Naive thymus-derived CD4-positive, alpha-beta T cell (primary cell): ENCODE data around the gene GSC. TPM values are rescaled to one million over a fixed set of nuclear protein-coding genes. Genes with fewer than 3 reads are reported as not detected.
A peak's percentile ranks its signal among the peaks of the same experiment; 100 is the strongest.

Experiments used
- ATAC-seq: fragments of 150-1000 bp; cut with Tn5 transposase; 2 replicates; pipeline ENCODE4 v1.10.0; 2021; ENCODE audit warnings: mild to moderate bottlenecking, moderate library complexity
- CTCF ChIA-PET: fragments of 350-600 bp; sonication (Branson Sonifier 250); formaldehyde crosslinking; loops from one replicate; lab custom pipeline; 2021; ENCODE audit warnings: antibody characterized with exemption; lab: Charles Lee
- POLR2A ChIA-PET: fragments of 350-600 bp; sonication (Branson Sonifier 250); formaldehyde crosslinking; loops from one replicate; lab custom pipeline; 2021; ENCODE audit warnings: antibody characterized with exemption, inconsistent platforms; lab: Charles Lee
- DNase-seq, 9 donors: peaks; one replicate each; pipeline versions ENCODE4 v3.0.0 to v3.0.0-alpha.2; 2020 to 2022; ENCODE audit warnings: mixed read lengths in 1 of 9
- H3K27ac ChIP-seq: one replicate; pipeline ENCODE4 v1.7.0; 2013; ENCODE audit warnings: mild to moderate bottlenecking, low read depth, low read length, moderate library complexity
- H3K27me3 ChIP-seq, 2 donors: one replicate each; pipeline ENCODE4 v1.7.0; 2013; ENCODE audit warnings: low read length in 2 of 2, mild to moderate bottlenecking in 2 of 2, moderate library complexity in 2 of 2; ENCODE audit not compliant: control insufficient read depth in 2 of 2, insufficient read depth in 2 of 2
- H3K36me3 ChIP-seq, 3 experiments: 1 replicate in 2 of 3; 2 replicates in 1 of 3; pipeline ENCODE4 v1.7.0; 2013; ENCODE audit warnings: low read length in 3 of 3, mild to moderate bottlenecking in 3 of 3, moderate library complexity in 1 of 3; ENCODE audit not compliant: insufficient read depth in 3 of 3, control insufficient read depth in 2 of 3
- H3K4me1 ChIP-seq, 2 donors: one replicate each; pipeline ENCODE4 v1.7.0; 2013; ENCODE audit warnings: low read length in 2 of 2, mild to moderate bottlenecking in 2 of 2, moderate library complexity in 1 of 2; ENCODE audit not compliant: control insufficient read depth in 2 of 2, insufficient read depth in 2 of 2
- H3K4me3 ChIP-seq: 2 replicates; pipeline ENCODE4 v1.7.0; 2013; ENCODE audit warnings: mild to moderate bottlenecking, low read length
- H3K9me3 ChIP-seq, 3 experiments: 1 replicate in 2 of 3; 2 replicates in 1 of 3; pipeline ENCODE4 v1.7.0; 2013; ENCODE audit warnings: low read length in 3 of 3; ENCODE audit not compliant: control insufficient read depth in 2 of 3
- H3K27ac Mint-ChIP-seq, 9 donors: one replicate each; pipeline ENCODE4 v1.8.0; 2020 to 2022; ENCODE audit warnings: mixed read lengths in 9 of 9, mild to moderate bottlenecking in 8 of 9, moderate library complexity in 5 of 9, inconsistent platforms in 2 of 9
- H3K27me3 Mint-ChIP-seq, 5 donors: one replicate each; pipeline ENCODE4 v1.8.0; 2021 to 2022; ENCODE audit warnings: mixed read lengths in 5 of 5, mild to moderate bottlenecking in 1 of 5
- H3K36me3 Mint-ChIP-seq, 5 donors: one replicate each; pipeline ENCODE4 v1.8.0; 2020 to 2022; ENCODE audit warnings: mixed read lengths in 5 of 5, mild to moderate bottlenecking in 3 of 5, inconsistent platforms in 1 of 5
- H3K4me1 Mint-ChIP-seq, 7 donors: one replicate each; pipeline ENCODE4 v1.8.0; 2020 to 2022; ENCODE audit warnings: mixed read lengths in 7 of 7, mild to moderate bottlenecking in 3 of 7, inconsistent platforms in 1 of 7
- H3K4me3 Mint-ChIP-seq, 10 donors: one replicate each; pipeline ENCODE4 v1.8.0; 2020 to 2022; ENCODE audit warnings: mild to moderate bottlenecking in 10 of 10, mixed read lengths in 10 of 10, moderate library complexity in 6 of 10, inconsistent platforms in 2 of 10
- H3K9me3 Mint-ChIP-seq, 11 donors: one replicate each; pipeline ENCODE4 v1.8.0; 2020 to 2022; ENCODE audit warnings: mixed read lengths in 11 of 11, mild to moderate bottlenecking in 4 of 11, inconsistent platforms in 1 of 11, moderate library complexity in 1 of 11
- intact Hi-C, 2 donors: fragments of 100-400 bp; cut with micrococcal nuclease; formaldehyde crosslinking; loops; one replicate each; pipeline ENCODE4 v1.15.1; 2023
- polyA plus RNA-seq, 2 donors: library from polyadenylated mRNA; unstranded; fragments of 300-500 nt; fragmentation: Illumina TruSeq; gene quantifications; one replicate each; pipeline ENCODE4 v1.2.3, GENCODE V29; 2021
- total RNA-seq, 6 experiments: library from RNA in 5 of 6; stranded (reverse) in 5 of 6; gene quantifications; 1 replicate in 5 of 6; 2 replicates in 1 of 6; pipeline ENCODE4 v1.2.3 and lab custom pipeline; 2021 to 2026

The GSC gene
- total and polyA plus RNA-seq, 7 experiments from 2014 or later: not detected

- intact Hi-C loops: loop anchor here in 1 of 2 donors (10.0 kb wide), 1 partner anchor 978 kb away; no protein-coding TSS in a partner anchor
- Mint-ChIP-seq H3K27me3 (peaks cover 77 to 91% (median 86%) of the 10 kb centered on the region in 5 donors), H3K27ac (no peak overlapping the region), H3K9me3 (peaks cover 0 to 8% (median 0%) of the 10 kb centered on the region in 11 donors), H3K36me3 (peaks cover 0 to 4% (median 0%) of the 10 kb centered on the region in 5 donors), H3K4me1 (peaks cover 6 to 31% (median 23%) of the 10 kb centered on the region in 7 donors), H3K4me3 (peak overlapping the region in 3 of 10 donors; percentile 5 to 60 (median 7))
- H3K36me3 ChIP-seq: no peaks in the 10 kb centered on the region
- DNase-seq (no peak), ATAC-seq (no peak)
- CTCF ChIA-PET: no interaction called here
- H3K27ac ChIP-seq: no peak overlapping the region
- no peak overlapping the region for H3K4me3 ChIP-seq
- H3K4me1 ChIP-seq: no peaks in the 10 kb centered on the region
- H3K9me3 ChIP-seq: no peaks in the 10 kb centered on the region
- POLR2A ChIA-PET: no interaction called here
- H3K27me3 ChIP-seq: peaks cover 7 to 28% of the 10 kb centered on the region in 2 donors
These were observed 2.6 kb upstream of the GSC start for GRCh38 chr14:94772548-94772947.

DNA sequence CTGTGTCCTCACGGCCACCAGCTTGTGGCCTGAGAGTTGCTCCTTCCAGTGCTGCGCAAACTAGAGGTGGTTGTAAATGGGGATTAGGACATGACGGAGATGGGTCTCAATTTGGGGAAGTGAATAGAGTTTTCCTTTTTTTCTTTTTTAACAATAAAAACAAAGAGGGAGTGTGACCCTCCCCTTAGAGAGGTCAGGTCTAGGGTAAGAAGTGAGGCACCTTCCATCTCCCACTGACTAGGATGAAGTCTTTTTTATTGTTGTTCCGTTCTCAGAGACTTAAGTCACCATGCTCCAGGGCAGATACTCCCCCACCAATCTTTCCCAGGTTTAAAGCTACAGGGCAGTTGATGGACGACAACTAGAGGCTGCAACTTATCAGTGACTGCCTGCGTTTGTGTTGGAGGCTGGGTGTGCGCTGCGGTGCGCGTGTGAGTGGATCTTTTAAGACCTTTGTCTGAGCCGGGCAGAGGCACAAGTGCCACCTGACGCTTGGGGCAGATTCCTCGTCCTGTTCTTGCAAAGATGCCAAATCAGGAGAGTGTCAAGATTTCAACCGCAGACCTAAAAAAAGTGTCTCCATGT, 2.1 kb upstream of the GSC start:
- H3K27ac ChIP-seq: no peak overlapping the region
- POLR2A ChIA-PET: no interaction called here
- peaks cover 76 to 91% (median 86%) of the 10 kb centered on the region in 5 donors for H3K27me3 Mint-ChIP-seq
- H3K36me3 Mint-ChIP-seq: peaks cover 0 to 4% (median 0%) of the 10 kb centered on the region in 5 donors
- H3K4me1 Mint-ChIP-seq: peaks cover 11 to 31% (median 23%) of the 10 kb centered on the region in 7 donors
- peak overlapping the region in 5 of 10 donors; percentile 5 to 60 (median 29) for H3K4me3 Mint-ChIP-seq
- no peaks in the 10 kb centered on the region for H3K4me1 ChIP-seq
- peak overlapping the region in 1 of 9 donors; percentile 80 for H3K27ac Mint-ChIP-seq
- intact Hi-C loops: loop anchor here in 1 of 2 donors (10.0 kb wide), 1 partner anchor 977 kb away; no protein-coding TSS in a partner anchor
- peaks cover 0 to 8% (median 0%) of the 10 kb centered on the region in 11 donors for H3K9me3 Mint-ChIP-seq
- CTCF ChIA-PET: no interaction called here
- no peak for ATAC-seq
- H3K27me3 ChIP-seq: peaks cover 7 to 24% of the 10 kb centered on the region in 2 donors
- DNase-seq: no peak
- no peak overlapping the region for H3K4me3 ChIP-seq
- no peaks in the 10 kb centered on the region for H3K36me3 ChIP-seq
- H3K9me3 ChIP-seq: no peaks in the 10 kb centered on the region

DNA sequence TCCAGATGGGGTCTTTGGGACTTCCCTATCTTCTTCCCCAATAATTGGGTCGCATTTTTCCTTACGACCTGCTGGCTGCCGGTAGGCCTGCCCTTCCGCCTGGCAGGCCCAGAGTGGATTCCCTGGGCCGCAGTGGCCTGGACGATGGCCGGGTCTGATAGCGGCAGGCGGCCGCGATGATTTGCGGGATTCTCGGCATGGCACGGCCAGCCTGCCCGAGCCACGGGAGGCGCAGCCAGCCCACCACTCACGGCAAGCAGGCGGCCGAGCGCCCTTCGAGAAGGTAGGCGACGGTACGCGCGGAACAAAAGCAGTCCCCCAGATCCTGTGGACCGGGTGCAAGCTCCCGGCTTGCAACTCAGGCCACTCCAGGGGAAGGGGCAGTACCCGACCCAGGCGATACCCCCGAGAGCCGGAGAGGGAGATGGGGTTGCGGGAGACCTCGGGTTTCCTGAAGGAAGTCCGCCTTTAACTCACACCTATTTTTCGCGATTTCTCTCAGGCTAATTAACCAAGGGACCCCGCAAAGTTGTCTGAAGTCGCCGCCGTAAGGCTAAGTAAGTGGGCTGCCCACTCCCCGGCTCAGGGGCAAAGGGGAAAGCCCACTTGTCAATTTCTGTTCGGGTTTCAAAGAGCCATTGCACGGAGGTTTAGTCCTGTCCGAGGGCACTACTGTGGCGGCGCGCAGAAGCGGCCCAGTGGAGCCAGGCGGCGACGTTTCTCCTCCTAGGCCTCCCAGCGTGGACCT, 1.4 kb upstream of the GSC start:
- peaks cover 12 to 31% (median 23%) of the 10 kb centered on the region in 7 donors for H3K4me1 Mint-ChIP-seq
- CTCF ChIA-PET: no interaction called here
- peaks cover 7 to 27% of the 10 kb centered on the region in 2 donors for H3K27me3 ChIP-seq
- H3K9me3 Mint-ChIP-seq: peaks cover 0 to 8% (median 0%) of the 10 kb centered on the region in 11 donors
- H3K4me3 ChIP-seq: no peak overlapping the region
- ATAC-seq (no peak), DNase-seq (no peak)
- peaks cover 76 to 89% (median 84%) of the 10 kb centered on the region in 5 donors for H3K27me3 Mint-ChIP-seq
- no peaks in the 10 kb centered on the region for H3K36me3 ChIP-seq
- POLR2A ChIA-PET: no interaction called here
- H3K27ac Mint-ChIP-seq: peak overlapping the region in 1 of 9 donors; percentile 80
- H3K27ac ChIP-seq: no peak overlapping the region
- H3K36me3 Mint-ChIP-seq: peaks cover 0 to 4% (median 0%) of the 10 kb centered on the region in 5 donors
- intact Hi-C loops: loop anchor here in 1 of 2 donors (10.0 kb wide), 1 partner anchor 977 kb away; no protein-coding TSS in a partner anchor
- no peaks in the 10 kb centered on the region for H3K4me1 ChIP-seq
- H3K9me3 ChIP-seq: no peaks in the 10 kb centered on the region
- H3K4me3 Mint-ChIP-seq: peak overlapping the region in 4 of 10 donors; percentile 9 to 86 (median 45)

DNA sequence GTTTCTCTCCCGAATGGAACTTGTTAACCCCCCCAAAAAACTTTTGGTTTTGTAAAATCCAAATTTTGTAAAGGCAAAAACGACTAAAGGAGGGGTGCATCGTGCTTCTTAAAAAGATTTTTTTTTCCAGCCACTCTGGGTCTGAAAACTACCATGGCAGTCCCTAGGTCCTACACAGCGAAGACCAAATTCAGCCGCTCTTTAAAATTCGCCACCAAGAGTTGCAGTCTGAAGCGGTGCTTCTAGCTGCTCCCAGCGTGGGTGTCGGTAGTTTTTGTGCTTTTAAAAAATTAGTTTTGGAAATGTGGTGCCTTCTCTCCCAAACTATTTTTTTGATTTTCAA, 873 bp upstream of the GSC start:
- ATAC-seq (no peak), DNase-seq (no peak)
- H3K4me1 ChIP-seq: no peaks in the 10 kb centered on the region
- ChIA-PET CTCF (no interaction called here), POLR2A (no interaction called here)
- intact Hi-C loops: loop anchor here in 1 of 2 donors (10.0 kb wide), 1 partner anchor 976 kb away; no protein-coding TSS in a partner anchor
- H3K27ac ChIP-seq: no peak overlapping the region
- Mint-ChIP-seq H3K27ac (peak overlapping the region in 1 of 9 donors; percentile 46), H3K36me3 (peaks cover 0 to 4% (median 0%) of the 10 kb centered on the region in 5 donors), H3K27me3 (peaks cover 72 to 90% (median 81%) of the 10 kb centered on the region in 5 donors), H3K4me1 (peaks cover 12 to 31% (median 23%) of the 10 kb centered on the region in 7 donors), H3K4me3 (peak overlapping the region in 7 of 10 donors; percentile 46 to 86 (median 69)), H3K9me3 (peaks cover 0 to 8% (median 0%) of the 10 kb centered on the region in 11 donors)
- peaks cover 7 to 27% of the 10 kb centered on the region in 2 donors for H3K27me3 ChIP-seq
- H3K36me3 ChIP-seq: no peaks in the 10 kb centered on the region
- no peak overlapping the region for H3K4me3 ChIP-seq
- H3K9me3 ChIP-seq: no peaks in the 10 kb centered on the region

- DNase-seq: no peak
- intact Hi-C loops: loop anchor here in 1 of 2 donors (10.0 kb wide), 1 partner anchor 975 kb away; no protein-coding TSS in a partner anchor
- H3K9me3 ChIP-seq: no peaks in the 10 kb centered on the region
- no peak for ATAC-seq
- H3K27ac ChIP-seq: no peak overlapping the region
- peaks cover 7 to 24% of the 10 kb centered on the region in 2 donors for H3K27me3 ChIP-seq
- peaks cover 12 to 27% (median 23%) of the 10 kb centered on the region in 7 donors for H3K4me1 Mint-ChIP-seq
- H3K4me3 ChIP-seq: no peak overlapping the region
- peaks cover 0 to 8% (median 0%) of the 10 kb centered on the region in 11 donors for H3K9me3 Mint-ChIP-seq
- peak overlapping the region in 8 of 10 donors; percentile 28 to 86 (median 64) for H3K4me3 Mint-ChIP-seq
- no peaks in the 10 kb centered on the region for H3K4me1 ChIP-seq
- ChIA-PET CTCF (no interaction called here), POLR2A (no interaction called here)
- H3K36me3 ChIP-seq: no peaks in the 10 kb centered on the region
- H3K27me3 Mint-ChIP-seq: peaks cover 72 to 90% (median 81%) of the 10 kb centered on the region in 5 donors
- H3K36me3 Mint-ChIP-seq: peaks cover 0 to 4% (median 0%) of the 10 kb centered on the region in 5 donors
- no peak overlapping the region for H3K27ac Mint-ChIP-seq
These were observed 387 bp upstream of the GSC start for GRCh38 chr14:94770251-94770749.

DNA sequence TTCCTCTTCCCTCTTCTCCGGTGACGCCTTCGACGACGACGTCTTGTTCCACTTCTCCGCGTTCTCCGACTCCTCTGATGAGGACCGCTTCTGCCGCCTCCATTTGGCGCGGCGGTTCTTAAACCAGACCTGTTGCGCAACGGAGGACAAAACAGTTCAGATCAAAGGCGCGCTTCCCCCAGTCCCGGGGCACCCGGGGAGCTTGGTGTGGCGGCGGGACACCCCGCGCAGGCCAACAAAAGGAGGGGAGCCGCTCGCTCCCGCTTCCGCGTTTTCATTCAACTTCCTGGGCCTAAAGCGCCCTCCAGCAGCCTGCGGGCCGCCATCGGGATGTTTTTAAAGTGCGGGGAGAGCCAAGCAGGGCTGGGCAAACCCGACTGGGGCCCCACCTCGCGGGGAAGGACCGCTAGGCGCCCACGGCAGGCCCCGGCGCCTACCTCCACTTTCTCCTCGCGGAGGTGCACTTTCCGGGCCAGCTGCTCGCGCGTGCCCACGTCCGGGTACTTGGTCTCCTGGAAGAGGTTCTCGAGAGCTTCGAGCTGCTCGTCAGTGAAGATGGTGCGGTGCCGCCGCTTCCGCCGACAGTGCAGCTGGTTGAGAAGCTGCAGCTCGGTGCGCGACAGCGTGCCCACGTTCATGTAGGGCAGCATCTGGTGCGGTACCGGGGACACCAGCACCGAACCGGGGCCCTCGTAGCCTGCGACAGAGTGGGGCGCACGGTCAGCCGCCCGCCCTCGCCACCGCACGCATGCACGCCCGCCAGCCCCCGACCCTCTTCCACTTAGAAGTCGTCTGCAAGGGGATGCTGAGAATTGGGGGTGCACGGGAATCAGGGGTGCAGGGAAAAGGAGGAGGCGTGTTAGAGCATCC, 1.2 kb downstream of the GSC start:
- Histone ChIP-seq H3K9me3 (no peaks in the 10 kb centered on the region), H3K4me3 (no peak overlapping the region), H3K4me1 (no peaks in the 10 kb centered on the region), H3K27me3 (peaks cover 3 to 19% of the 10 kb centered on the region in 2 donors), H3K27ac (no peak overlapping the region), H3K36me3 (no peaks in the 10 kb centered on the region)
- intact Hi-C loops: no loop called here
- Mint-ChIP-seq H3K9me3 (peaks cover 0 to 2% (median 0%) of the 10 kb centered on the region in 11 donors), H3K27ac (peak overlapping the region in 1 of 9 donors; percentile 76), H3K4me1 (peaks cover 12 to 27% (median 23%) of the 10 kb centered on the region in 7 donors), H3K36me3 (peaks cover 0 to 4% (median 0%) of the 10 kb centered on the region in 5 donors), H3K27me3 (peaks cover 70 to 89% (median 79%) of the 10 kb centered on the region in 5 donors), H3K4me3 (peak overlapping the region; percentile 17 to 86 (median 66))
- DNase-seq (peak in 1 of 9 donors; percentile 32), ATAC-seq (no peak)
- ChIA-PET POLR2A (no interaction called here), CTCF (no interaction called here)
